HUES6 (cell line): ENCODE measurements around the gene FTCDNL1.

Source experiments
- H3K27ac ChIP-seq: 2 replicates; pipeline ENCODE4 v1.7.0; 2013; ENCODE audit warnings: low read depth, mild to moderate bottlenecking, low read length, inconsistent platforms
- H3K27me3 ChIP-seq: 2 replicates; pipeline ENCODE4 v1.6.1; 2013; ENCODE audit warnings: low read length; ENCODE audit not compliant: control insufficient read depth, insufficient read depth
- H3K36me3 ChIP-seq: 2 replicates; pipeline ENCODE4 v1.6.1; 2013; ENCODE audit warnings: low read length; ENCODE audit not compliant: control insufficient read depth, insufficient read depth
- H3K4me1 ChIP-seq: 2 replicates; pipeline ENCODE4 v1.6.1; 2013; ENCODE audit warnings: low read length; ENCODE audit not compliant: control insufficient read depth, insufficient read depth
- H3K4me3 ChIP-seq: 2 replicates; pipeline ENCODE4 v1.5.1; 2013; ENCODE audit warnings: low read depth, low read length
- H3K9ac ChIP-seq: one replicate; pipeline ENCODE4 v1.6.1; 2013; ENCODE audit warnings: mild to moderate bottlenecking, low read length
- H3K9me3 ChIP-seq: 2 replicates; pipeline ENCODE4 v1.6.1; 2013; ENCODE audit warnings: low read depth, low read length; ENCODE audit not compliant: control insufficient read depth, insufficient read depth

Gene FTCDNL1

DNA sequence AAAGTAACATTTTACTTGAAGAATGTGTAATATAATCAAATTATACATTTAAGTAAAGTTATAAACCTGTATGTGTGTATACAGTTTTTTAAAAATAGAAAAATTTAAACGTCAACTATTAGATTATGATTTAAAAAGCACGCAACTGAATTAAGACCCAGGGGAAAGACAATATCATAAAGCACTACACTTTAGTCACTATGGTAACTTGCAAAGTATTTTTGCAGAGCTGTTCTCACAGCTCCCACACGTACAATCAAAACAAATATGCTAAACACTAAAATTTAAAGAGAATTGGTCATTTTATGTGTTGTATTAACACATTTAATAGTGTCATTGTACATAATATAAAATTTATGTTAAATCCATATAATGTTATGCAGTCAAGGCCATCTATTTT lies 59.7 kb downstream of the FTCDNL1 start:
- Histone ChIP-seq H3K27ac (no peak overlapping the region), H3K4me3 (no peak overlapping the region), H3K9ac (no peak overlapping the region), H3K36me3 (no peaks in the 10 kb centered on the region), H3K9me3 (no peaks in the 10 kb centered on the region), H3K4me1 (peaks cover 28% of the 10 kb centered on the region), H3K27me3 (no peaks in the 10 kb centered on the region)

DNA sequence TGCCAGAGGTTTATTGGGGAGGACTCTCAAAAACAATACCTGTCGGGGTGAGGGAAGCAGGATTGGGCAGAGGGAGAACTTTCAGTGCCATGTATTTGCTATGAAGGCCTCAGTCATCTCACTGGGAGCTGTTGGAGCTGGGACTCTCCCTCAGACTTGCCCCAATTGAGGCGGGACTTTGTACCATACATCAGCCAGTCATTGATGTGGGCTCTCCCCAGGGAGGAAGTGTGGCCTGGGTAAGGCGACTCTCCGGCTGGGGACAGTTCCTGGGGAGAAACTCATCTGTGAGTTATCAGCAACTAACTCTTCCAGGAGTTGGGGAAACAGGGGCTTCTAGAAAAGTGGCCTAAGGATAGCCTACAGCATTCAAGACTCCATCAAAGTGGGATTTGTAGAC lies 66.5 kb downstream of the FTCDNL1 start:
- Histone ChIP-seq H3K4me1 (no peaks in the 10 kb centered on the region), H3K9me3 (peaks cover 13% of the 10 kb centered on the region), H3K27ac (no peak overlapping the region), H3K36me3 (no peaks in the 10 kb centered on the region), H3K27me3 (no peaks in the 10 kb centered on the region), H3K9ac (no peak overlapping the region), H3K4me3 (no peak overlapping the region)

DNA sequence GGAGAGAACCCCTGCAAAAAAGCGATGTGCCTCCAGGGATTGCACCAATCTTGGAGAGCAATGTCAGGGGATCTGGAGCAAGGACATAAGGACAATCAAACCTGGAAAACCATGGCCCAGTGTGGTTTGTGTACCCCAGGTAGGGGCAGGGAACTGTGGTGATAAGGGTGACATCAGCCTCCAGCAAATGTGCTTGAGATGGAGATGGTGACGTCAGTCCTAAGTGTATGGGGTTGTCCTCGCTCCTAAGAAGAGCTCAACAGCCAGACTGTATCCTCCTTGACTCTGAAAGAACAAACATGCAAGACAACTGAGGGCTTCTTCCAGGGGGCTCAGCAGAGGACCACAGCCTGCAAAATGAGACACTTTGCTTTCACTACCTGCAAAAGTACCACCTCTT lies 71.4 kb downstream of the FTCDNL1 start:
- Histone ChIP-seq H3K27ac (no peak overlapping the region), H3K9me3 (peaks cover 15% of the 10 kb centered on the region), H3K27me3 (no peaks in the 10 kb centered on the region), H3K4me1 (no peaks in the 10 kb centered on the region), H3K9ac (no peak overlapping the region), H3K4me3 (no peak overlapping the region), H3K36me3 (no peaks in the 10 kb centered on the region)

DNA sequence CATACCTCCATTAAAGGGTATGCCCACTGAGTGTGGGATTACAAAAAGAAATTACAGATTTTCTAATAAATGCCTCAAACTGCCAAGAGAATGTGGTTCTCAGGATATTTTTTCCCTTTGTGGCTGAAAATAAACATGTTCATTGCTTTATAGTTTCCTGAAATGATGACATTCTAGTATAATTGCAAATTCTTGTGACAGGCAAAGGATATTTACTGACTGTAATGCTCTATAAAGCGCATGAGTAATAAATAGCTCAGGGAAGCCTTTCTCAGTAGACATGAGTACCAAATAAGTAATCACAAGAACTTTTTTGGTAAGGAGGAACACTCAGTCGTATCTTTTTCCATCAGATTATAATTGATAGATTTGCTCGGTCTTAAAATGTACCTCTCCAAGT lies 72.3 kb downstream of the FTCDNL1 start:
- peaks cover 15% of the 10 kb centered on the region for H3K9me3 ChIP-seq
- H3K36me3 ChIP-seq, result no peaks in the 10 kb centered on the region
- no peaks in the 10 kb centered on the region for H3K4me1 ChIP-seq
- no peak overlapping the region for H3K9ac ChIP-seq
- H3K27me3 ChIP-seq, result no peaks in the 10 kb centered on the region
- no peak overlapping the region for H3K27ac ChIP-seq
- H3K4me3 ChIP-seq, result no peak overlapping the region

DNA sequence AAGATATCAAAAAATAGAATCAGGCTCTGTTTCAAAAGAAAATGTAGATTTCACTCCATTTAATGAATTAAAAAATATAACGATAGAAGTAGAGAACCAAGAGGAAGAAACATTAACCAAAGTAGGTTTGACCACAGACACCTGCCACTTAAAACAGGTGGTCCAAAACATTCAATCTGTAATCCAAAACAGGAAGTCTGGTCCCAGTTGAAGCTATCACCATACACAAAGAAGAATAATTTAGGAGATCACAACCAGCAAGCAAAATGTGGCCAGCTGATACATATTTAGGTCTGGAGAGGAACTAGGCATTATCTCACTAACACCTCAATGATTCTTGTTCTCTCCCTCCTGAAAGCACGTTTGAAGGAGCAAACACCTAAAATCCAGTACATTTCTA lies 73.1 kb downstream of the FTCDNL1 start:
- H3K36me3 ChIP-seq, result no peaks in the 10 kb centered on the region
- no peak overlapping the region for H3K4me3 ChIP-seq
- no peak overlapping the region for H3K27ac ChIP-seq
- H3K9ac ChIP-seq, result no peak overlapping the region
- H3K27me3 ChIP-seq, result no peaks in the 10 kb centered on the region
- peaks cover 15% of the 10 kb centered on the region for H3K9me3 ChIP-seq
- H3K4me1 ChIP-seq, result no peaks in the 10 kb centered on the region

DNA sequence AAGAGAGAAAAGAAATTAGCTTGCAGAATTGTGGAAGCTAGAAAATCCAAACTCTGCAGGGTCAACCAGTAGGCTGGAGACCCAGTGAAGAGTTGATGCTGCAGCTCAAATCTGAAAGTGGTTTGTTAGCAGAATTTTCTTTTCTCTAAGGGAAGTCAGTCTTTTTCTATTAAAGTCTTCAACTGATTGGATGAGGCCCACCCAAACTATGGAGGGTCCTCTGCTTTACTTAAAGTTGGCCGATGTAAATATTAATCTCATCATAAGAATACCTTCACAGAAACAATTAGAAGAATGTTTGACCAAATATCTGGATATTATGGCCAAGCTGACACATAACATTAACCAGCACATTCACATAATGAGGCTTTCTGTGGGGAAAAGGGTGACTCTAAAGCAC lies 73.7 kb downstream of the FTCDNL1 start:
- Histone ChIP-seq H3K36me3 (no peaks in the 10 kb centered on the region), H3K27ac (no peak overlapping the region), H3K9me3 (peaks cover 15% of the 10 kb centered on the region), H3K9ac (no peak overlapping the region), H3K4me1 (no peaks in the 10 kb centered on the region), H3K4me3 (no peak overlapping the region), H3K27me3 (no peaks in the 10 kb centered on the region)

DNA sequence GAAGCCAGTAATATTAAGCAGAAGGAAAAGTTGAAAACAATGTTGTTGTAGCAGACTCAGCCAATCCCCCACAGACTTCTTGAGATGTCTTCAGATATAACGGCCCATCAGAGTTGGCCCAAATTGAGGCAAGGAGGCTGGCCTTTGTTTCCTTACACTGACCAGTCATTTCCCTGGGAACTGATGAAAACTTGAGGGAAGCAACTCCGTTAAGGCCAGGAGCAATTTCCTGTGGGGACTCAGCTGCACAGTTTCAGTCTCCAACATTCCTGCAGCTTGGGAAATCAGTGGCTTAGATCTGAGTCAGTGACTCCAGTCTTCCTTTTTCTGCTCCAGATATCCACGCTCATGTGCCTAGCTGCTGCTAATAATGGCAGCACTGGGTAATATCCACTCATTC lies 75.7 kb downstream of the FTCDNL1 start:
- H3K27me3 ChIP-seq, result no peaks in the 10 kb centered on the region
- H3K4me3 ChIP-seq, result no peak overlapping the region
- H3K4me1 ChIP-seq, result no peaks in the 10 kb centered on the region
- H3K36me3 ChIP-seq, result no peaks in the 10 kb centered on the region
- H3K9ac ChIP-seq, result no peak overlapping the region
- H3K27ac ChIP-seq, result no peak overlapping the region
- peaks cover 9% of the 10 kb centered on the region; the same call in 1 of the 2 replicates for H3K9me3 ChIP-seq

DNA sequence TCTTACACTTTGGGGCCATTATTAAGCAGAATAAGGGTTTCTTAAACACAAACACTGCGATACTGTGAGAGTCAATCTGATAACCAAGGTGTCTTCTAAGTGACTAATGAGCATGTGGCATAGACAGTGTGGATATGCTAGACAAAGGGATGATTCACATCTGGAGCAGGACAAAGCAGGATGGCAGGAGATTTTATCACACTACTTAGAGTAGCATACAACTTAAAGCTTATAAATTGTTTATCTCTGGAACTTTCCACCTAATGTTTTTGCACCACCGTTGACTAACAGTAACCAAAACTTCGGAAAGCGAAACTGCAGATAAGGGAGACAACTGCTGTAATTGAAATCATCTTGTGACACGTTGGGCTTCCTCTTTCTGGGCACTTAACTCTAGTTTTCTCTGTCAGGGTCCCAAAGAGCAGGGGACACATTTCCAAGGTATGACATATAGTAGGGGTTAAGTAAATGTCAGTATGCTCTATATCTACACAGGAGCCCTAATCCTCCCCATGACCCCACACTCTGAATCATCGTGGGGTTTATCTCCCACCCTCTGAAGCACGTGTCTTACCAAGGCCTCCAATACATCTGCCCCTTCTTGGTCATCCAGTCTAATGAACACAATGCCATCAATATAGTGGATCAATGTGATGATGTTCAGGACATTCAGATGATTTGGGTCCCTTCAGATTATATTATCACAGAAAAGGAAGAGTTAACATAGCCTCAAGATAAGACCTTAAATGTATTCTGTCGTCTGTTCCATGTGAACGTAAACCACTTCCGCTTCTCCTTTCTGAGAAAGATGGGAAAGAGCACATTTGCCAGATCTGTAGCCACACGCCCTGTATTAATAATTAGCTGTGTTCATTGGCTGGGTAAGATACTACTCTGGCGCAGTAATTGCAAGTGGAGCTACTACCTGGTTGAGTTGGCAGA lies 78.7 kb downstream of the FTCDNL1 start:
- Histone ChIP-seq H3K4me3 (no peak overlapping the region), H3K27me3 (no peaks in the 10 kb centered on the region), H3K36me3 (no peaks in the 10 kb centered on the region), H3K4me1 (no peaks in the 10 kb centered on the region), H3K9ac (no peak overlapping the region), H3K9me3 (peaks cover 4% of the 10 kb centered on the region; the same call in 1 of the 2 replicates), H3K27ac (no peak overlapping the region)

DNA sequence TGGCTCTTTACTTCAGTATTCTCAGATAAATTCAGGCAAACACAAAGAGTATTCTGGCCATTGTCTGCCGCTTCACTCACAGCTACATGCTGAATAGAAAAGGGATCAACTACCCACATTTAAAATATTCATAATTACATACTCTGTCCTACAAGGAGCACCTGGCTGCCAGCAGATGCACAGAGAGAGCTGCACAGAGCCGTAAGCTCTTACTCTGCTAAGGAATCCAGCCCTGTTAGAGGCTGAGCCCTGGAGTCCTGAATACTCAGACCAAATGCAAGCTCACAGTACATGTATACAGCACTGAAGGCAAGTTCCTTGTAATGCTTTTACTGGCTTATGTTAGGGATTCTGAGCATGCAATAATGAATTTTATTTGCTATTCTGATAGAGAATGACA lies 80.3 kb downstream of the FTCDNL1 start:
- no peak overlapping the region for H3K9ac ChIP-seq
- H3K9me3 ChIP-seq, result peaks cover 4% of the 10 kb centered on the region; the same call in 1 of the 2 replicates
- no peaks in the 10 kb centered on the region for H3K27me3 ChIP-seq
- no peak overlapping the region for H3K27ac ChIP-seq
- no peaks in the 10 kb centered on the region for H3K4me1 ChIP-seq
- H3K36me3 ChIP-seq, result no peaks in the 10 kb centered on the region
- no peak overlapping the region for H3K4me3 ChIP-seq

DNA sequence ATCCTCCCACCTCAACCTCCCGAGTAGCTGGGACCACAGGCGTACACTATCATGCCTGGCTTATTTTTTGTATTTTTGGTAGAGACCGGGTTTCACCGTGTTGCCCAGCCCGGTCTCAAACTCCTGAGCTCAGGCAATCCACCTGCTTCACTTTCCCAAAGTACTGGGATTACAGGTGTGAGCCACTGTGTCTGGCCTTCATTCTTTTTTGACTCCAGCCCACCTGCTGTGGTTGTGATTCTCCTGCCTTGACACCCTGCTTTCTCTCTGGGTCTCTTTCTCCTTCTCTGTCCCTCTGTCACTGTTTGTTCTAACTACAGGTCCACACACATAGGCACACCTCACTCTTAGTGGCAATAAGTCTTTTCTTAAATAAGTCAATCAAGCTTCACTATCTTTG lies 85.3 kb downstream of the FTCDNL1 start:
- no peaks in the 10 kb centered on the region for H3K4me1 ChIP-seq
- H3K36me3 ChIP-seq, result no peaks in the 10 kb centered on the region
- peaks cover 4% of the 10 kb centered on the region; the same call in 1 of the 2 replicates for H3K9me3 ChIP-seq
- H3K4me3 ChIP-seq, result no peak overlapping the region
- no peak overlapping the region for H3K27ac ChIP-seq
- H3K9ac ChIP-seq, result no peak overlapping the region
- no peaks in the 10 kb centered on the region for H3K27me3 ChIP-seq

DNA sequence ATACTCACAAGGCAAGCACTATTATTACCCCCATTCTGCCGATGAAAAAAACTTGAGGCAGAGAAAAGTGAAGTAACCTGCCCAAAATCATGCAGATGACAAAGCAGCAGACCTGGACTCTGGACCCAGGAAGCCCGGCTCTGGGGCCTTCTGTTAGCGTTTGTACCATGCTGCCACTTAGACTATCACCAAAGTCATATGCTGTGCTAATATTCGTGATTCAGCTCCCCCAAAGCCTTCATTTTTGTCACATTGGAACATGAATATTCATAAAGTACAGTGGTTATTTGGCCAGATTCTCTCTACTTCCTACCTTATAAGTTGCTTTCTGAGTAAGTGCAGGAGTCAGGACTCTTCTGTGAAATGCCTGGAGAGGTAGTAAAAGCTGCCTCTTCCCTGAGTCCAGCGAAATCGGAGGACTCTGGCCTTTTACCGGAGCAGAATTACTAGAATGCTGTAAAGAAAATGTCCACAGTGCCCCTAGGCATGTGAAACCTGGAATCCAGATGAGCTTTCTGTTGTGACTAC lies 86.7 kb downstream of the FTCDNL1 start:
- H3K27ac ChIP-seq, result no peak overlapping the region
- H3K4me3 ChIP-seq, result no peak overlapping the region
- no peaks in the 10 kb centered on the region for H3K27me3 ChIP-seq
- H3K36me3 ChIP-seq, result no peaks in the 10 kb centered on the region
- no peaks in the 10 kb centered on the region for H3K4me1 ChIP-seq
- H3K9ac ChIP-seq, result no peak overlapping the region
- H3K9me3 ChIP-seq, result peaks cover 4% of the 10 kb centered on the region; the same call in 1 of the 2 replicates
